Activated B cell treated with CpG ODN at 0.5 μM for 24 hours (primary cell): Measurements from ENCODE around the gene DOC2B. TPM values are rescaled to one million over a fixed set of nuclear protein-coding genes. Genes with fewer than 3 reads are reported as not detected.
"Not testable (repeated sequence)": the region's sequence is repeated elsewhere in the genome, so short reads cannot be mapped to it uniquely, and the experiment has no call there.

Source experiments
- ATAC-seq: fragments of 200-7000 bp; cut with Tn5 transposase; one replicate; pipeline ENCODE4 v1.10.0; 2021; ENCODE audit warnings: low read depth, mild to moderate bottlenecking, moderate library complexity
- CTCF ChIA-PET: fragments of 350-600 bp; sonication (Branson Sonifier 250); formaldehyde crosslinking; loops from one replicate; lab custom pipeline; 2021; ENCODE audit warnings: antibody characterized with exemption; lab: Charles Lee
- POLR2A ChIA-PET: fragments of 350-600 bp; sonication (Branson Sonifier 250); formaldehyde crosslinking; loops from one replicate; lab custom pipeline; 2021; ENCODE audit warnings: antibody characterized with exemption; lab: Charles Lee
- DNase-seq: peaks from one replicate; pipeline ENCODE4 v3.0.0; 2022
- H3K27ac Mint-ChIP-seq: one replicate; pipeline ENCODE4 v1.8.0; 2020; ENCODE audit warnings: mixed read lengths
- H3K27me3 Mint-ChIP-seq: one replicate; pipeline ENCODE4 v1.8.0; 2021; ENCODE audit warnings: mixed read lengths
- H3K36me3 Mint-ChIP-seq: one replicate; pipeline ENCODE4 v1.8.0; 2021; ENCODE audit warnings: low read depth, mixed read lengths
- H3K4me1 Mint-ChIP-seq: one replicate; pipeline ENCODE4 v1.8.0; 2021; ENCODE audit warnings: mixed read lengths
- H3K4me3 Mint-ChIP-seq: one replicate; pipeline ENCODE4 v1.8.0; 2020; ENCODE audit warnings: mild to moderate bottlenecking, mixed read lengths
- H3K9me3 Mint-ChIP-seq: one replicate; pipeline ENCODE4 v1.8.0; 2020; ENCODE audit warnings: mixed read lengths
- CTCF ChIP-seq: fragments of 200-600 bp; IDR thresholded peaks from one replicate; pipeline ENCODE4 v1.8.0; 2022; ENCODE audit warnings: antibody characterized with exemption, mild to moderate bottlenecking
- intact Hi-C: fragments of 100-400 bp; cut with micrococcal nuclease; formaldehyde crosslinking; loops from one replicate; pipeline ENCODE4 v1.15.1; 2024
- total RNA-seq: library from RNA; stranded (reverse); gene quantifications from 2 replicates; pipeline ENCODE4 v1.2.3, GENCODE V29; 2022

Gene DOC2B
- total RNA-seq, 1 donor from 2014 or later = not detected

- H3K4me3 Mint-ChIP-seq = no peak overlapping the region
- ChIA-PET POLR2A (interaction anchor here (0.7 kb wide), 1 partner anchor 143 kb away, joined by 3 read pairs; no protein-coding TSS in a partner anchor), CTCF (interaction anchor here (2.0 kb wide), 1 partner anchor 556 kb away, joined by 6 read pairs; no protein-coding TSS in a partner anchor)
- H3K27me3 Mint-ChIP-seq = peaks cover 3% of the 10 kb centered on the region
- ATAC-seq (peak; percentile 98), DNase-seq (peak; percentile 82)
- no peak overlapping the region for H3K27ac Mint-ChIP-seq
- H3K4me1 Mint-ChIP-seq = peaks cover 4% of the 10 kb centered on the region
- intact Hi-C loops = loop anchor here (2.0 to 5.0 kb wide), 4 partner anchors 243 to 853 kb away; partner anchors contain the start of gene TIMM22
- H3K9me3 Mint-ChIP-seq = no peaks in the 10 kb centered on the region
- no peaks in the 10 kb centered on the region for H3K36me3 Mint-ChIP-seq
- TF ChIP-seq CTCF = peak; percentile 42
These were observed 37.6 kb downstream of the DOC2B start for GRCh38 chr17:143785-144281.

GRCh38 chr17:142876-143784 lies 38.3 kb downstream of the DOC2B start:
- Mint-ChIP-seq H3K4me3 (no peak overlapping the region), H3K27ac (no peak overlapping the region), H3K9me3 (no peaks in the 10 kb centered on the region), H3K27me3 (peaks cover 3% of the 10 kb centered on the region), H3K36me3 (no peaks in the 10 kb centered on the region), H3K4me1 (peaks cover 4% of the 10 kb centered on the region)
- ChIA-PET CTCF (no interaction called here), POLR2A (no interaction called here)
- TF ChIP-seq CTCF = no peak
- DNase-seq (peak; percentile 4), ATAC-seq (no peak)
- intact Hi-C loops = loop anchor here (2.0 to 5.0 kb wide), 3 partner anchors 244 to 854 kb away; partner anchors contain the start of gene TIMM22

- Mint-ChIP-seq H3K9me3 (no peaks in the 10 kb centered on the region), H3K27me3 (peaks cover 3% of the 10 kb centered on the region), H3K36me3 (no peaks in the 10 kb centered on the region), H3K27ac (no peak overlapping the region), H3K4me3 (no peak overlapping the region), H3K4me1 (peaks cover 4% of the 10 kb centered on the region)
- intact Hi-C loops = loop anchor here (2.0 to 5.0 kb wide), 3 partner anchors 245 to 855 kb away; partner anchors contain the start of gene TIMM22
- ChIA-PET POLR2A (no interaction called here), CTCF (no interaction called here)
- ATAC-seq (peak; percentile 28), DNase-seq (no peak)
- no peak for TF ChIP-seq CTCF
These were observed 39.3 kb downstream of the DOC2B start for GRCh38 chr17:142102-142661.

- H3K27me3 Mint-ChIP-seq, H3K4me1 Mint-ChIP-seq, ATAC-seq, H3K9me3 Mint-ChIP-seq, CTCF ChIA-PET, H3K27ac Mint-ChIP-seq, DNase-seq, H3K4me3 Mint-ChIP-seq, H3K36me3 Mint-ChIP-seq, POLR2A ChIA-PET: not testable (repeated sequence)
- intact Hi-C loops = loop anchor here (5.0 kb wide), 2 partner anchors 563 to 858 kb away; partner anchors contain the start of gene TIMM22
These were observed 41.8 kb downstream of the DOC2B start for GRCh38 chr17:139401-140205.

- H3K4me3 Mint-ChIP-seq, CTCF ChIA-PET, POLR2A ChIA-PET, H3K27ac Mint-ChIP-seq, H3K27me3 Mint-ChIP-seq, H3K4me1 Mint-ChIP-seq, intact Hi-C loops, DNase-seq, H3K36me3 Mint-ChIP-seq, H3K9me3 Mint-ChIP-seq, ATAC-seq: not testable (repeated sequence)
These were observed 44.2 kb downstream of the DOC2B start, which contains the start of gene SCGB1C2 for GRCh38 chr17:137166-137807. Gene SCGB1C2, plus strand, starts transcription at chr17:137569. Its CDS starts 22 bp downstream, at chr17:137591.

- DNase-seq = peak; percentile 65
- ATAC-seq = peak; percentile 94
- CTCF ChIA-PET, H3K4me3 Mint-ChIP-seq, intact Hi-C loops, H3K4me1 Mint-ChIP-seq, POLR2A ChIA-PET, H3K36me3 Mint-ChIP-seq, H3K9me3 Mint-ChIP-seq, H3K27ac Mint-ChIP-seq, H3K27me3 Mint-ChIP-seq: not testable (repeated sequence)
These were observed 44.9 kb downstream of the DOC2B start for GRCh38 chr17:136531-136930.

- H3K4me1 Mint-ChIP-seq, H3K36me3 Mint-ChIP-seq, POLR2A ChIA-PET, H3K4me3 Mint-ChIP-seq, ATAC-seq, intact Hi-C loops, DNase-seq, H3K27me3 Mint-ChIP-seq, H3K9me3 Mint-ChIP-seq, H3K27ac Mint-ChIP-seq, CTCF ChIA-PET: not testable (repeated sequence)
These were observed 45.6 kb downstream of the DOC2B start for GRCh38 chr17:135895-136294.

GRCh38 chr17:135022-135421 lies 46.4 kb downstream of the DOC2B start:
- intact Hi-C loops, H3K27ac Mint-ChIP-seq, ATAC-seq, DNase-seq, H3K9me3 Mint-ChIP-seq, H3K4me1 Mint-ChIP-seq, H3K4me3 Mint-ChIP-seq, CTCF ChIA-PET, H3K27me3 Mint-ChIP-seq, POLR2A ChIA-PET, H3K36me3 Mint-ChIP-seq: not testable (repeated sequence)
